Measurements from ENCODE around the gene TRIM17. TPM values are rescaled to one million over a fixed set of nuclear protein-coding genes. Genes with fewer than 3 reads are reported as not detected.
A peak's percentile ranks its signal among the peaks of the same experiment; 100 is the strongest.

The TRIM17 gene
- total RNA-seq, 1 donor, result under 0.01 TPM

DNA sequence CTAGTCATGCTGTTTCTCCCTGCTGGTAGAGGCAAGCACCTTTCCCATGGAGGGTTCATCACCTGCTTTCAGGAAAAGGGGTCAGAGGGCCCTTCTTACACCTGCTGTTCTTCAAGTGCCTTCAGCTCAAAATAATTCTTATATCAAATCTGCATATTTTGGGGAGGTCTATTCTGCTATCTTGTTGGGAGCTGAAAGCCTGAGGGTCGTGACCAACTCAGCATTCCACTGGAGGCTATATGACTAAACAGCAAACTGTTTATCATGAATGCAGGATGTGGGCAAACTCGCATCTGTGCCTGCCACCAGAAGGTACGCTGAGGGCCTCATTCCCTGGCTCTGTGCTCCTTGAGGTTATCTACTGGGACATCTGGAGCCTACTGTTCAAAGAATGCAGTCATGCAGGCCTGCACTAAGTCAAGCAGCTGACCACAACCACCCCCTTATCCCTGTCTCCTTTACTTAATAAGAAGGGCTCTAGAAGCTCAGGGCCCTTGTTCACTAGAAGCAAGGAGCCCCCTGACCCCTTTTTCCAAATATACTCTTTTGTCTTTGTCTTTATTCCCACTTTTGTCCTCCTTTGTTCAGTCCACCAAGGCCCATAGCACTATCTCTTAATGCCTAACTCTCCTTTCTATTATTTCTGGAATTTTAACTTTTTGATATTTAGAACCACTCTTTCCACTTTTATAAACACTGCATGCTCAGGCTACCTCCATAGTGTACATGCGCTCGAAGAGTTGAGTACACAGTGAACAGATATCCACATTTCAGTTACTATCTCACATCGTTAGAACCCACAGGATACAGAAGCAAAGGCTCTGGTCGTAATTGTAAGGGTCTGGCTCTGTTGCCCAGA is 4.5 kb upstream of the TRIM17 start:
- Histone ChIP-seq H3K79me2 (ENCODE audit: insufficient read depth, low read length) (no peaks in the 10 kb centered on the region), H2AFZ (ENCODE audit: low read length) (no peak overlapping the region), H3K36me3 (ENCODE audit: insufficient read depth, low read length) (no peaks in the 10 kb centered on the region), H3K4me1 (ENCODE audit: insufficient read depth, low read length) (no peaks in the 10 kb centered on the region), H3K27me3 (ENCODE audit: insufficient read depth, low read length) (peaks cover 15% of the 10 kb centered on the region), H3K9me3 (ENCODE audit: low read depth, low read length) (no peaks in the 10 kb centered on the region), H3K27ac (ENCODE audit: low read depth, low read length) (no peak overlapping the region), H3K4me2 (ENCODE audit: insufficient read depth, low read length) (no peak overlapping the region), H4K20me1 (ENCODE audit: insufficient read depth, low read length) (peaks cover 6% of the 10 kb centered on the region), H3K4me3 (ENCODE audit: insufficient read depth, low read length) (no peak overlapping the region)
- DNase-seq (ENCODE audit: insufficient read length, low spot score, missing footprints), result no peak
- TF ChIP-seq, protein P1, sequence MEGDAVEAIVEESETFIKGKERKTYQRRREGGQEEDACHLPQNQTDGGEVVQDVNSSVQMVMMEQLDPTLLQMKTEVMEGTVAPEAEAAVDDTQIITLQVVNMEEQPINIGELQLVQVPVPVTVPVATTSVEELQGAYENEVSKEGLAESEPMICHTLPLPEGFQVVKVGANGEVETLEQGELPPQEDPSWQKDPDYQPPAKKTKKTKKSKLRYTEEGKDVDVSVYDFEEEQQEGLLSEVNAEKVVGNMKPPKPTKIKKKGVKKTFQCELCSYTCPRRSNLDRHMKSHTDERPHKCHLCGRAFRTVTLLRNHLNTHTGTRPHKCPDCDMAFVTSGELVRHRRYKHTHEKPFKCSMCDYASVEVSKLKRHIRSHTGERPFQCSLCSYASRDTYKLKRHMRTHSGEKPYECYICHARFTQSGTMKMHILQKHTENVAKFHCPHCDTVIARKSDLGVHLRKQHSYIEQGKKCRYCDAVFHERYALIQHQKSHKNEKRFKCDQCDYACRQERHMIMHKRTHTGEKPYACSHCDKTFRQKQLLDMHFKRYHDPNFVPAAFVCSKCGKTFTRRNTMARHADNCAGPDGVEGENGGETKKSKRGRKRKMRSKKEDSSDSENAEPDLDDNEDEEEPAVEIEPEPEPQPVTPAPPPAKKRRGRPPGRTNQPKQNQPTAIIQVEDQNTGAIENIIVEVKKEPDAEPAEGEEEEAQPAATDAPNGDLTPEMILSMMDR (IDR thresholded peaks at IDR 0.05; ENCODE audit: extremely low read depth, low read depth, low read length), result no peak

- no peak overlapping the region for H3K4me3 ChIP-seq (ENCODE audit: insufficient read depth, low read length)
- H3K9me3 ChIP-seq (ENCODE audit: low read depth, low read length), result no peaks in the 10 kb centered on the region
- no peak overlapping the region for H3K27ac ChIP-seq (ENCODE audit: low read depth, low read length)
- DNase-seq (ENCODE audit: insufficient read length, low spot score, missing footprints), result peak; percentile 17
- H4K20me1 ChIP-seq (ENCODE audit: insufficient read depth, low read length), result peaks cover 18% of the 10 kb centered on the region
- no peaks in the 10 kb centered on the region for H3K79me2 ChIP-seq (ENCODE audit: insufficient read depth, low read length)
- no peak overlapping the region for H3K4me2 ChIP-seq (ENCODE audit: insufficient read depth, low read length)
- peaks cover 32% of the 10 kb centered on the region for H3K27me3 ChIP-seq (ENCODE audit: insufficient read depth, low read length)
- H3K4me1 ChIP-seq (ENCODE audit: insufficient read depth, low read length), result peaks cover 4% of the 10 kb centered on the region
- H3K36me3 ChIP-seq (ENCODE audit: insufficient read depth, low read length), result no peaks in the 10 kb centered on the region
- TF ChIP-seq, protein P1 (IDR thresholded peaks at IDR 0.05; ENCODE audit: extremely low read depth, low read depth, low read length), result no peak
- H2AFZ ChIP-seq (ENCODE audit: low read length), result no peak overlapping the region
Measured at GRCh38 chr1:228417483-228418203, 982 bp upstream of the TRIM17 start.

DNA sequence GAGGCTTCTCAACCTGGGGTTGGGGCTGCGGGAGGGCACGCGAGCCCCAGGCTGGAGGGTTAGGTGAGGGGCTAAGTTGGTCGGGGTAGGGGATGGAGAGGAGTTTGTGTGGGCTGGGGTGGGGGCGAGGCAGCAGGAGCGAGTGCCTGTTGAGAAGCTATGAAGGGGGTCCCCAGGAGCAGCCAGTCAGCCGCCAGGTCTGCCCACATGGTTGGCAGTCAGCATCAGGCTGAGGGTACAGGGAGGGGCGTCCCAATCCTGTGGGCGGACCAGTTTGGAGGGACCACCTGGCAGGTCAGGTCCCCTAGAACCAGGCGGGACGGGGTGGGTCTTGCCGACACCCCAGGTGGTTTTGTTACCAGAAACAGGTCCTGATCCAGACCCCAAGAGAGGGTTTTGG is 400 bp upstream of the TRIM17 start:
- H3K27ac ChIP-seq (ENCODE audit: low read depth, low read length), result no peak overlapping the region
- DNase-seq (ENCODE audit: insufficient read length, low spot score, missing footprints), result no peak
- no peaks in the 10 kb centered on the region for H3K36me3 ChIP-seq (ENCODE audit: insufficient read depth, low read length)
- peaks cover 18% of the 10 kb centered on the region for H4K20me1 ChIP-seq (ENCODE audit: insufficient read depth, low read length)
- H3K9me3 ChIP-seq (ENCODE audit: low read depth, low read length), result no peaks in the 10 kb centered on the region
- no peak overlapping the region for H3K4me3 ChIP-seq (ENCODE audit: insufficient read depth, low read length)
- peaks cover 32% of the 10 kb centered on the region for H3K27me3 ChIP-seq (ENCODE audit: insufficient read depth, low read length)
- no peaks in the 10 kb centered on the region for H3K79me2 ChIP-seq (ENCODE audit: insufficient read depth, low read length)
- H2AFZ ChIP-seq (ENCODE audit: low read length), result no peak overlapping the region
- H3K4me2 ChIP-seq (ENCODE audit: insufficient read depth, low read length), result no peak overlapping the region
- H3K4me1 ChIP-seq (ENCODE audit: insufficient read depth, low read length), result peaks cover 4% of the 10 kb centered on the region
- TF ChIP-seq, protein P1 (IDR thresholded peaks at IDR 0.05; ENCODE audit: extremely low read depth, low read depth, low read length), result no peak

GRCh38 chr1:228415853-228416216 is 826 bp downstream of the TRIM17 start:
- Histone ChIP-seq H3K36me3 (ENCODE audit: insufficient read depth, low read length) (no peaks in the 10 kb centered on the region), H3K4me3 (ENCODE audit: insufficient read depth, low read length) (peak overlapping the region; percentile 37), H4K20me1 (ENCODE audit: insufficient read depth, low read length) (peaks cover 20% of the 10 kb centered on the region), H3K4me2 (ENCODE audit: insufficient read depth, low read length) (peak overlapping the region; percentile 43), H3K27me3 (ENCODE audit: insufficient read depth, low read length) (peaks cover 32% of the 10 kb centered on the region), H2AFZ (ENCODE audit: low read length) (no peak overlapping the region), H3K9me3 (ENCODE audit: low read depth, low read length) (no peaks in the 10 kb centered on the region), H3K27ac (ENCODE audit: low read depth, low read length) (no peak overlapping the region), H3K4me1 (ENCODE audit: insufficient read depth, low read length) (peaks cover 4% of the 10 kb centered on the region), H3K79me2 (ENCODE audit: insufficient read depth, low read length) (no peaks in the 10 kb centered on the region)
- TF ChIP-seq, protein P1 (IDR thresholded peaks at IDR 0.05; ENCODE audit: extremely low read depth, low read depth, low read length), result no peak
- no peak for DNase-seq (ENCODE audit: insufficient read length, low spot score, missing footprints)
